SU-DHL-6 (cell line): Measurements from ENCODE around the gene PDE6A.

Experiments
- CTCF ChIP-seq: fragments of 200-600 bp; sonication (generic); IDR thresholded peaks from one replicate; pipeline ENCODE4 v1.5.1; 2017; ENCODE audit warnings: antibody characterized with exemption, mild to moderate bottlenecking, low read length, moderate library complexity; ENCODE audit not compliant: insufficient read depth, poor library complexity, severe bottlenecking
- EZH2phosphoT487 ChIP-seq: fragments of 200-600 bp; sonication (generic), shearing (Covaris generic); conservative IDR thresholded peaks from 2 replicates; pipeline ENCODE4 v1.6.1; 2018; ENCODE audit warnings: mild to moderate bottlenecking, antibody characterized with exemption, low read length, moderate library complexity, mixed read lengths

GRCh38 chr5:149816661-149817060 lies 127.9 kb downstream of the PDE6A start:
- TF ChIP-seq CTCF, result no peak
- TF ChIP-seq EZH2phosphoT487, result no peak
